Measurements from ENCODE around the gene NPC2. TPM values are rescaled to one million over a fixed set of nuclear protein-coding genes. Genes with fewer than 3 reads are reported as not detected.

Gene NPC2
- total RNA-seq, 1 experiment from 2014 or later = 137 TPM

DNA sequence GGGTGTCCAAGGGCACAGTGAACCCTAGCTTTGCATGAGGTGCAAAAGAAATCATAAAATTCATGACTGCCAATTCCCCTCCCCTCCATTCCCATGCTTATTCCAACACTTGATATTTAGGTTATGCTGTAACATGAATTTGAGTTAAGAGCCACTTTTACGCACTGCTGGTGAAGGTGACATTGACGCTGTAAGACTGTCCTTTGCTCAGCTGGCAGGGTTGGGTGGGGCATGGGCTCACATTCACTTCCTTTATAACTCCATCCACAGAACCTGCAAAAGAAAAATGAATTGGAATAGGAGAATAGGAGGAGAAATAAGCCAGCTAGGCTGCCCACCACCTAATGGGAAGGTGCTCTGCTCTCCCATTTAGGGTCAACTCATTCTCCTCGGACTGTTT is 6.9 kb downstream of the NPC2 start:
- Histone ChIP-seq H2BK12ac (ENCODE audit: insufficient read length, low read depth, low read length) (no peak overlapping the region), H3K79me1 (ENCODE audit: insufficient read depth, low read depth, low read length, poor library complexity, severe bottlenecking) (no peaks in the 10 kb centered on the region), H3K4me2 (ENCODE audit: insufficient read depth, insufficient read length, low read length) (no peak overlapping the region), H4K5ac (ENCODE audit: insufficient read length, low read depth, low read length) (no peak overlapping the region), H3K14ac (ENCODE audit: insufficient read depth, low read length) (no peak overlapping the region), H4K20me1 (ENCODE audit: control insufficient read depth, insufficient read depth, insufficient read length) (no peaks in the 10 kb centered on the region), H3K56ac (ENCODE audit: insufficient read length, low read depth, low read length) (no peak overlapping the region), H3T11ph (ENCODE audit: low read length) (no peak overlapping the region), H3K23me2 (ENCODE audit: insufficient read length, low read depth, low read length, poor library complexity, severe bottlenecking) (no peaks in the 10 kb centered on the region), H3K18ac (ENCODE audit: insufficient read length, low read depth, low read length) (no peak overlapping the region), H3K4me1 (ENCODE audit: insufficient read depth, low read length) (peaks cover 2% of the 10 kb centered on the region; the same call in 1 of the 2 replicates), H3K79me2 (ENCODE audit: insufficient read depth, low read length) (no peaks in the 10 kb centered on the region), H2BK5ac (ENCODE audit: insufficient read length, low read length) (no peak overlapping the region), H3K27me3 (ENCODE audit: insufficient read depth, low read length) (no peaks in the 10 kb centered on the region), H2BK120ac (ENCODE audit: low read depth, low read length, poor library complexity, severe bottlenecking) (no peak overlapping the region), H2BK15ac (ENCODE audit: low read depth, low read length) (no peak overlapping the region), H3K9ac (ENCODE audit: extremely low read depth, insufficient read length, low read length) (no peak overlapping the region), H2AK5ac (ENCODE audit: insufficient read length, low read length) (no peak overlapping the region), H2AFZ (ENCODE audit: low read length) (no peak overlapping the region), H3K9me3 (ENCODE audit: control insufficient read depth, low read depth, low read length) (no peaks in the 10 kb centered on the region), H4K8ac (replicated peaks; ENCODE audit: insufficient read length, low read depth, low read length) (no peak overlapping the region), H2BK20ac (ENCODE audit: low read depth, low read length, poor library complexity, severe bottlenecking) (no peak overlapping the region), H3K27ac (ENCODE audit: insufficient read length, low read depth, low read length) (no peak overlapping the region), H4K91ac (ENCODE audit: insufficient read length, low read depth, low read length) (no peak overlapping the region), H3K23ac (ENCODE audit: insufficient read length, low read depth, low read length) (no peak overlapping the region), H3K4ac (ENCODE audit: low read depth, low read length) (no peak overlapping the region)
- Mint-ChIP-seq H3K27ac (peak overlapping the region in 1 of 3 experiments; percentile 70; a peak in 2 of 7 replicates), H3K9me3 (no peaks in the 10 kb centered on the region), H3K4me1 (peaks cover 17 to 18% of the 10 kb centered on the region in 2 experiments), H3K4me3 (no peak overlapping the region), H3K36me3 (ENCODE audit: insufficient read depth in 1 of 3, low read depth in 3 of 3) (peaks cover 9 to 40% (median 36%) of the 10 kb centered on the region in 3 experiments; a peak in 6 of 7 replicates), H3K27me3 (ENCODE audit: low read depth) (no peaks in the 10 kb centered on the region)
- WGBS (ENCODE audit: extremely low coverage, insufficient read length, low lambda C conversion rate) = no CpG with 5 or more reads among the region's 3 CpGs
- TF ChIP-seq, protein P1, sequence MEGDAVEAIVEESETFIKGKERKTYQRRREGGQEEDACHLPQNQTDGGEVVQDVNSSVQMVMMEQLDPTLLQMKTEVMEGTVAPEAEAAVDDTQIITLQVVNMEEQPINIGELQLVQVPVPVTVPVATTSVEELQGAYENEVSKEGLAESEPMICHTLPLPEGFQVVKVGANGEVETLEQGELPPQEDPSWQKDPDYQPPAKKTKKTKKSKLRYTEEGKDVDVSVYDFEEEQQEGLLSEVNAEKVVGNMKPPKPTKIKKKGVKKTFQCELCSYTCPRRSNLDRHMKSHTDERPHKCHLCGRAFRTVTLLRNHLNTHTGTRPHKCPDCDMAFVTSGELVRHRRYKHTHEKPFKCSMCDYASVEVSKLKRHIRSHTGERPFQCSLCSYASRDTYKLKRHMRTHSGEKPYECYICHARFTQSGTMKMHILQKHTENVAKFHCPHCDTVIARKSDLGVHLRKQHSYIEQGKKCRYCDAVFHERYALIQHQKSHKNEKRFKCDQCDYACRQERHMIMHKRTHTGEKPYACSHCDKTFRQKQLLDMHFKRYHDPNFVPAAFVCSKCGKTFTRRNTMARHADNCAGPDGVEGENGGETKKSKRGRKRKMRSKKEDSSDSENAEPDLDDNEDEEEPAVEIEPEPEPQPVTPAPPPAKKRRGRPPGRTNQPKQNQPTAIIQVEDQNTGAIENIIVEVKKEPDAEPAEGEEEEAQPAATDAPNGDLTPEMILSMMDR (conservative IDR thresholded peaks at IDR 0.05) = no peak
- DNase-seq = no peak
